Tibial artery (tissue), 4 donors: ENCODE measurements around the gene ROBO2.

Experiments used
- DNase-seq, 2 donors: peaks; one replicate each; pipeline ENCODE4 v3.0.0-alpha.2; 2019
- H3K27ac ChIP-seq, 2 donors: fragments of 200-600 bp; sonication (generic) in 1 of 2; 1 replicate in 1 of 2; 2 replicates in 1 of 2; pipeline ENCODE4 v1.5.1; 2018 to 2019; ENCODE audit warnings: mild to moderate bottlenecking in 1 of 2
- H3K27me3 ChIP-seq, 2 donors: fragments of 200-600 bp; sonication (generic) in 1 of 2; one replicate each; pipeline versions ENCODE4 v1.5.1 to v1.6.0; 2016 to 2019
- H3K36me3 ChIP-seq, 3 donors: fragments of 200-600 bp; sonication (generic) in 2 of 3; one replicate each; pipeline ENCODE4 v1.5.1; 2016 to 2019; ENCODE audit warnings: mild to moderate bottlenecking in 2 of 3
- H3K4me1 ChIP-seq, 4 donors: fragments of 200-600 bp; sonication (generic) in 2 of 4; 1 replicate in 3 of 4; 2 replicates in 1 of 4; pipeline ENCODE4 v1.5.1; 2016 to 2019
- H3K4me3 ChIP-seq, 2 donors: fragments of 200-600 bp; sonication (generic) in 1 of 2; 1 replicate in 1 of 2; 2 replicates in 1 of 2; pipeline ENCODE4 v1.5.1; 2018 to 2019; ENCODE audit warnings: mild to moderate bottlenecking in 2 of 2
- H3K9me3 ChIP-seq, 3 donors: fragments of 200-600 bp; sonication (generic) in 1 of 3; one replicate each; pipeline ENCODE4 v1.5.1; 2016 to 2019
- intact Hi-C: fragments of 100-400 bp; cut with DNase I; formaldehyde crosslinking; loops from one replicate; pipeline ENCODE4 v1.15.0; 2023; ENCODE audit warnings: low total_unique reads
- TF ChIP-seq, protein P1 (sequence below), 2 experiments: fragments of 200-600 bp in 1 of 2; fragments of 450-650 bp in 1 of 2; IDR thresholded peaks; one replicate each; pipeline ENCODE4 v1.5.1; 2017 to 2019; ENCODE audit warnings: antibody characterized with exemption in 2 of 2, mild to moderate bottlenecking in 1 of 2, moderate library complexity in 1 of 2

Gene ROBO2

DNA sequence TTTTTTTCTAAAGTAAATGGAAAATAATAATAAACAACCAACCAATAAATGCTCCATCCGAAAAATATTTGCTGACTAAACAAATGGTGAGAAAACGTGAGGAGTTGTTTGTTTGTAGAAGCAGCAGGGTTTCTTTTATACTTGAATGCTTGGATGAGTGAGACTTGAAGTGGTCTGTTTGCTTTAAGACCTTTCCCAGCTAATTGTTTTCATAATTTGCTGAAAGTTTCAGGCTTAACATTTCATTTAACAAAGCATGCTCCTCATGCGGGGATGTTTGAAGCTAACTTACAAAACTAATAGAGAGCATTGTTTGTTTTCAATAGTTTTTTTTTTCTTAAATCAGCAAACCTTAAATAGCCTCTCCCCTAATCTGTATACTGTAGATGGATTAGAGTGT is 484.6 kb downstream of the ROBO2 start:
- Histone ChIP-seq H3K4me1 (peaks cover 0 to 6% (median 0%) of the 10 kb centered on the region in 4 donors), H3K4me3 (no peak overlapping the region), H3K36me3 (no peaks in the 10 kb centered on the region), H3K27ac (no peak overlapping the region), H3K27me3 (no peaks in the 10 kb centered on the region), H3K9me3 (no peaks in the 10 kb centered on the region)
- no peak for DNase-seq
- intact Hi-C loops, result no loop called here
- TF ChIP-seq, protein P1, sequence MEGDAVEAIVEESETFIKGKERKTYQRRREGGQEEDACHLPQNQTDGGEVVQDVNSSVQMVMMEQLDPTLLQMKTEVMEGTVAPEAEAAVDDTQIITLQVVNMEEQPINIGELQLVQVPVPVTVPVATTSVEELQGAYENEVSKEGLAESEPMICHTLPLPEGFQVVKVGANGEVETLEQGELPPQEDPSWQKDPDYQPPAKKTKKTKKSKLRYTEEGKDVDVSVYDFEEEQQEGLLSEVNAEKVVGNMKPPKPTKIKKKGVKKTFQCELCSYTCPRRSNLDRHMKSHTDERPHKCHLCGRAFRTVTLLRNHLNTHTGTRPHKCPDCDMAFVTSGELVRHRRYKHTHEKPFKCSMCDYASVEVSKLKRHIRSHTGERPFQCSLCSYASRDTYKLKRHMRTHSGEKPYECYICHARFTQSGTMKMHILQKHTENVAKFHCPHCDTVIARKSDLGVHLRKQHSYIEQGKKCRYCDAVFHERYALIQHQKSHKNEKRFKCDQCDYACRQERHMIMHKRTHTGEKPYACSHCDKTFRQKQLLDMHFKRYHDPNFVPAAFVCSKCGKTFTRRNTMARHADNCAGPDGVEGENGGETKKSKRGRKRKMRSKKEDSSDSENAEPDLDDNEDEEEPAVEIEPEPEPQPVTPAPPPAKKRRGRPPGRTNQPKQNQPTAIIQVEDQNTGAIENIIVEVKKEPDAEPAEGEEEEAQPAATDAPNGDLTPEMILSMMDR (IDR thresholded peaks at IDR 0.05), result no peak

GRCh38 chr3:77524946-77525682 is 485.2 kb downstream of the ROBO2 start:
- no peak for DNase-seq
- peaks cover 0 to 6% (median 0%) of the 10 kb centered on the region in 4 donors for H3K4me1 ChIP-seq
- H3K4me3 ChIP-seq, result no peak overlapping the region
- no peaks in the 10 kb centered on the region for H3K36me3 ChIP-seq
- intact Hi-C loops, result no loop called here
- H3K9me3 ChIP-seq, result no peaks in the 10 kb centered on the region
- TF ChIP-seq, protein P1 (IDR thresholded peaks at IDR 0.05), result no peak
- no peak overlapping the region for H3K27ac ChIP-seq
- H3K27me3 ChIP-seq, result no peaks in the 10 kb centered on the region

DNA sequence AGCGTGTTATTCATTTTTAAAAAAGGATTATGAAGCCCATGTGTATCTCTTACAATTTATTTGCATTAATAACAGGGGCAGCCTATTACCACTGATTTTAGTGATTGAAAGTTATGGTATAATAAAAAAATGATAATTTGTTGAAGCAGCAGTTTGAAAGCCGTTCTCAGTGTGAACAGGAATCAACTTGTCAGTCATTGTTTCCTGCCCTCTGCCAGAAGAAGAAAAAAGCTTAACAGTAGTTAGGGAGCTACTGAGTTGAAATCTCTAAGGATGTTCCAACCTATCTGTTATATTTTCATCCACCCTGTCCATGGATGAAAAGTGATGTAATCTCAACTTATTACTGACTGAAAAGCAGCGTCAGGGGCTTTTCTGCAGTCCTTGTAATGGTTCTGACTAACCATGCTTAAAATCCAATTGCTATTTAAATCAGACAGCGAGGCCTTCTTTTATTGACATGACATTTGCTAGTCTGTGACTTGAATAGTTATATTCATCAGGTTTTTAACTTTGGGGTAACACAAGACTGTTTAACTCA is 486.7 kb downstream of the ROBO2 start:
- H3K27me3 ChIP-seq, result no peaks in the 10 kb centered on the region
- intact Hi-C loops, result no loop called here

GRCh38 chr3:77529522-77529921 is 489.6 kb downstream of the ROBO2 start:
- Histone ChIP-seq H3K36me3 (no peaks in the 10 kb centered on the region), H3K9me3 (peaks cover 0 to 7% (median 0%) of the 10 kb centered on the region in 3 donors), H3K4me3 (no peak overlapping the region), H3K27me3 (no peaks in the 10 kb centered on the region), H3K4me1 (peaks cover 0 to 15% (median 5%) of the 10 kb centered on the region in 4 donors), H3K27ac (no peak overlapping the region)
- TF ChIP-seq, protein P1 (IDR thresholded peaks at IDR 0.05), result no peak
- intact Hi-C loops, result no loop called here
- DNase-seq, result no peak

More for the DNA sequence above, 486.7 kb downstream of the ROBO2 start:
- Histone ChIP-seq H3K4me1 (peaks cover 0 to 15% (median 3%) of the 10 kb centered on the region in 4 donors), H3K36me3 (no peaks in the 10 kb centered on the region), H3K27ac (no peak overlapping the region), H3K4me3 (no peak overlapping the region), H3K9me3 (no peaks in the 10 kb centered on the region)
- no peak for DNase-seq
- TF ChIP-seq, protein P1 (IDR thresholded peaks at IDR 0.05), result no peak

GRCh38 chr3:77530870-77531269 is 491.0 kb downstream of the ROBO2 start:
- Histone ChIP-seq H3K27me3 (no peaks in the 10 kb centered on the region), H3K9me3 (peaks cover 0 to 7% (median 0%) of the 10 kb centered on the region in 3 donors), H3K27ac (peak overlapping the region; percentile 73 to 74), H3K4me1 (peaks cover 0 to 15% (median 5%) of the 10 kb centered on the region in 4 donors), H3K4me3 (peak overlapping the region; percentile 29 to 34), H3K36me3 (no peaks in the 10 kb centered on the region)
- no peak for DNase-seq
- intact Hi-C loops, result no loop called here
- TF ChIP-seq, protein P1 (IDR thresholded peaks at IDR 0.05), result no peak
